Measurements from ENCODE around the gene PET100. TPM values are rescaled to one million over a fixed set of nuclear protein-coding genes. Genes with fewer than 3 reads are reported as not detected.

PET100 gene
- total RNA-seq, 1 donor from 2014 or later = not detected

- Histone ChIP-seq H3K36me3 (no peaks in the 10 kb centered on the region), H3K27ac (no peak overlapping the region), H3K4me3 (no peak overlapping the region), H3K9me3 (no peaks in the 10 kb centered on the region), H3K27me3 (no peaks in the 10 kb centered on the region), H3K4me1 (peaks cover 0 to 4% of the 10 kb centered on the region in 2 donors)
- peak in 1 of 2 donors; percentile 87 for DNase-seq (ENCODE audit: low spot score in 2 of 2)
- intact Hi-C loops (cut with DNase I) = loop anchor here (1.0 to 2.0 kb wide), 2 partner anchors 28 to 145 kb away; partner anchors contain the start of gene TRAPPC5
- TF ChIP-seq CTCF (IDR thresholded peaks at IDR 0.05) = peak; percentile 93 to 98 (median 94)
Observed at GRCh38 chr19:7652061-7652641, 22.6 kb downstream of the PET100 start.

- intact Hi-C loops (cut with DNase I) = no loop called here
- H3K4me1 ChIP-seq = peaks cover 0 to 4% of the 10 kb centered on the region in 2 donors
- H3K4me3 ChIP-seq = no peak overlapping the region
- TF ChIP-seq CTCF (IDR thresholded peaks at IDR 0.05) = no peak
- H3K27me3 ChIP-seq = no peaks in the 10 kb centered on the region
- no peak for DNase-seq (ENCODE audit: low spot score in 2 of 2)
- H3K27ac ChIP-seq = no peak overlapping the region
- no peaks in the 10 kb centered on the region for H3K36me3 ChIP-seq
- H3K9me3 ChIP-seq = no peaks in the 10 kb centered on the region
Observed at GRCh38 chr19:7654401-7654800, 24.8 kb downstream of the PET100 start.

- intact Hi-C loops (cut with DNase I) = no loop called here
- TF ChIP-seq CTCF (IDR thresholded peaks at IDR 0.05) = no peak
- Histone ChIP-seq H3K36me3 (no peaks in the 10 kb centered on the region), H3K27ac (no peak overlapping the region), H3K4me3 (no peak overlapping the region), H3K27me3 (no peaks in the 10 kb centered on the region), H3K4me1 (peaks cover 0 to 4% of the 10 kb centered on the region in 2 donors), H3K9me3 (no peaks in the 10 kb centered on the region)
- DNase-seq (ENCODE audit: low spot score in 2 of 2) = no peak
Observed at GRCh38 chr19:7655581-7655980, 26.0 kb downstream of the PET100 start.

DNA sequence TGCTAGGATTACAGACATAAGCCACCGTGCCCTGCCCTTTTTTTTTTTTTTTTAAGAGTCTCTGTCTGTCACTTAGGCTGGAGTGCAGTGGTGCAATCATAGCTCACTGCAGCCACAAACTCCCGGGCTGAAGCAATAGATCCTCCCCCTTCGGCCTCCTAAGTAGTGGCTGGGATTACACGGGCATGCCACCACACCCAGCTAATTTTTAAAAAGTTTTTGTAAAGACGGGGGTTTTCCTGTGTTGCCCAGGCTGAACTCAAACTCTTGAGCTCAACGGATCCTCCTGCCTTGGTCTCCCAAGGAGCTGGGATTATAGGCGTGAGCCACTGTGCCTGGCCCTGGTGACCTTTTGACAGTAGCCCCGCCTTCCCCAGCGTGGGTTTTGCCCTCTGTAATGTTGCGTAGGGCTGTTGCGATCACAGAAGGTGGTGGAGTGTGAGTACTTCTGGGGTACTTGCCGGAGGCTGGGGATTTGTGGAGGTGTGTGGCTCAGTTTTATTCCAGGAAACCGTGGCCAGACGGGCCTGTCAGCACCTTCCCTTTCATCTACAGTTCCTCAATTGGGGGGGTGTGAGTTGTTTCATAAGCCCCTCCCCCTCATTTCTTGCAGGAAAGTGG lies 27.6 kb downstream of the PET100 start:
- TF ChIP-seq CTCF (IDR thresholded peaks at IDR 0.05) = no peak
- no peaks in the 10 kb centered on the region for H3K36me3 ChIP-seq
- no peak overlapping the region for H3K27ac ChIP-seq
- no peak for DNase-seq (ENCODE audit: low spot score in 2 of 2)
- intact Hi-C loops (cut with DNase I) = no loop called here
- H3K27me3 ChIP-seq = no peaks in the 10 kb centered on the region
- H3K4me1 ChIP-seq = peaks cover 0 to 1% of the 10 kb centered on the region in 2 donors
- H3K9me3 ChIP-seq = no peaks in the 10 kb centered on the region
- H3K4me3 ChIP-seq = no peak overlapping the region

DNA sequence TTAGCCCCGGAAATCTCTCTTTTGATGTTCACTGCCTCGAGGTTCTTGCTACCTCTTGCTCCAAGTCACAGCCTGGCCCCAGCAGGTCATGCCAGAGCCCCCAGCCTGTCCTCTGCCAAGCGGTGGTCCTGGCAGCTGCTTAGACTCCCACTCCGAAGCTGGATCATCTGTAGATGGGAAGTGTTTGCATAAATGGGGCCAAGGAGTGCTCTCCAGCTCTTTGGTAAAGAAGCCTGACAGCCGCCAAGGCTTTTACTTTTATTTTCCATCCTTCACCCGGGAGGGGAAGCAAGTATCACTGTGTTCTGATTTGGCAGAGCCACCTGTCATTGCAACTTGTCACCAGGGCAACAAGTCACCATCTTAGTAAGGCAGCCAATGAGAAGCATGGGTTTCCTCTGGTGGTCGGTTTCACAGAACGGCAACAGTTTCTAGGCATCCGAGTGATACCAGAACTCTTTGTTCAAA lies 28.7 kb downstream of the PET100 start:
- no peak overlapping the region for H3K4me3 ChIP-seq
- no peaks in the 10 kb centered on the region for H3K9me3 ChIP-seq
- no peaks in the 10 kb centered on the region for H3K4me1 ChIP-seq
- DNase-seq (ENCODE audit: low spot score in 2 of 2) = no peak
- intact Hi-C loops (cut with DNase I) = no loop called here
- no peak for TF ChIP-seq CTCF (IDR thresholded peaks at IDR 0.05)
- no peak overlapping the region for H3K27ac ChIP-seq
- no peaks in the 10 kb centered on the region for H3K36me3 ChIP-seq
- no peaks in the 10 kb centered on the region for H3K27me3 ChIP-seq
